Upper lobe of left lung (tissue), 4 donors: Measurements from ENCODE around the gene CDH26.

Source experiments
- POLR2A ChIP-seq, 4 donors: fragments of 450-650 bp; IDR thresholded peaks; one replicate each; pipeline ENCODE4 v1.5.1; 2016 to 2017; ENCODE audit warnings: antibody characterized with exemption in 4 of 4, mild to moderate bottlenecking in 2 of 4
- POLR2AphosphoS5 ChIP-seq, 2 donors: sonication (generic); formaldehyde crosslinking; IDR thresholded peaks; one replicate each; pipeline ENCODE4 v1.5.1; 2017; ENCODE audit warnings: antibody characterized with exemption in 2 of 2
- TF ChIP-seq, protein P1 (sequence below), 6 experiments: fragments of 450-650 bp in 4 of 6; fragments of 200-600 bp in 2 of 6; sonication (generic) in 2 of 6; IDR thresholded peaks; one replicate each; pipeline ENCODE4 v1.5.1; 2016 to 2019; ENCODE audit warnings: antibody characterized with exemption in 6 of 6

DNA sequence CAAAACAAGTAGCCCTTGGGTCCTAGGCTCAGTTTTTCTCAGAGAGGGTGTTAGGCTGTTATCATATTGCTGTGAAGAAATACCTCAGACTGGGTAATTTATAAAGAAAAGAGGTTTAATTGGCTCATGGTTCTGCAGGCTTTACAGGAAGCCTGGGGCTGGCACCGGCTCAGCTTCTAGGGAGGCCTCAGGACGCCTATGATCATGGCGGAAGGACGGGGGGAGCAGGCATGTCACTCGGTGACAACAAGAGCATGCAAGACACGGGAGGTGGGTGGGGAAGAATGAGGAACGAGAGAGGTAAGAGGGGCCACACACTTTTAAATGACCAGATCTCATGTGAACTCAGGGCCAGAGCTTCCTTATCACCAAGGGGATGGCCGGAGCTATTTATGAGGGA lies 26.9 kb downstream of the CDH26 start:
- TF ChIP-seq, protein P1, sequence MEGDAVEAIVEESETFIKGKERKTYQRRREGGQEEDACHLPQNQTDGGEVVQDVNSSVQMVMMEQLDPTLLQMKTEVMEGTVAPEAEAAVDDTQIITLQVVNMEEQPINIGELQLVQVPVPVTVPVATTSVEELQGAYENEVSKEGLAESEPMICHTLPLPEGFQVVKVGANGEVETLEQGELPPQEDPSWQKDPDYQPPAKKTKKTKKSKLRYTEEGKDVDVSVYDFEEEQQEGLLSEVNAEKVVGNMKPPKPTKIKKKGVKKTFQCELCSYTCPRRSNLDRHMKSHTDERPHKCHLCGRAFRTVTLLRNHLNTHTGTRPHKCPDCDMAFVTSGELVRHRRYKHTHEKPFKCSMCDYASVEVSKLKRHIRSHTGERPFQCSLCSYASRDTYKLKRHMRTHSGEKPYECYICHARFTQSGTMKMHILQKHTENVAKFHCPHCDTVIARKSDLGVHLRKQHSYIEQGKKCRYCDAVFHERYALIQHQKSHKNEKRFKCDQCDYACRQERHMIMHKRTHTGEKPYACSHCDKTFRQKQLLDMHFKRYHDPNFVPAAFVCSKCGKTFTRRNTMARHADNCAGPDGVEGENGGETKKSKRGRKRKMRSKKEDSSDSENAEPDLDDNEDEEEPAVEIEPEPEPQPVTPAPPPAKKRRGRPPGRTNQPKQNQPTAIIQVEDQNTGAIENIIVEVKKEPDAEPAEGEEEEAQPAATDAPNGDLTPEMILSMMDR (IDR thresholded peaks at IDR 0.05) = no peak
- no peak for TF ChIP-seq POLR2A (IDR thresholded peaks at IDR 0.05)
- TF ChIP-seq POLR2AphosphoS5 (IDR thresholded peaks at IDR 0.05) = no peak
